HCT116 (cell line): ENCODE data around the gene CASP10. TPM values are rescaled to one million over a fixed set of nuclear protein-coding genes. Genes with fewer than 3 reads are reported as not detected.
A peak's percentile ranks its signal among the peaks of the same experiment; 100 is the strongest.

Experiments
- ATAC-seq: fragments of 200-7000 bp; cut with Tn5 transposase; 2 replicates; pipeline ENCODE4 v1.9.1; 2020; ENCODE audit warnings: mild to moderate bottlenecking, moderate library complexity
- BruUV-seq: library from RNA; stranded (reverse); fragments of 400-500 nt; replicated peaks from 2 replicates; lab custom pipeline; 2021; lab: Mats Ljungman, UMichigan
- CTCF ChIA-PET: fragments of 300-600 bp; sonication (Branson Sonifier 250); formaldehyde crosslinking; loops from one replicate; lab custom pipeline; 2021; ENCODE audit warnings: antibody characterized with exemption; lab: Charles Lee
- POLR2A ChIA-PET: fragments of 300-600, 350-600 bp; sonication (Branson Sonifier 250); formaldehyde crosslinking; loops from one replicate; lab custom pipeline; 2021; ENCODE audit warnings: antibody characterized with exemption; lab: Charles Lee
- RAD21 ChIA-PET, 2 experiments: fragments of 300-600 bp; sonication (Branson Sonifier 250); formaldehyde crosslinking; loops; one replicate each; lab custom pipeline; 2023; ENCODE audit warnings: low total read pairs in 2 of 2; ENCODE audit not compliant: uncharacterized antibody in 2 of 2, unreplicated experiment in 2 of 2, low non-redundant PET in 1 of 2; lab: Charles Lee
- DNase-seq: peaks from one replicate; pipeline ENCODE4 v3.0.0-alpha.2; 2010; ENCODE audit warnings: low read depth, low spot score
- H2AFZ ChIP-seq: fragments of 200-600 bp; shearing (Covaris generic), sonication (generic); 2 replicates; pipeline ENCODE4 v1.6.1; 2017; ENCODE audit warnings: low read depth, mixed run types, mixed read lengths, antibody characterized with exemption, low read length; ENCODE audit not compliant: poor library complexity, severe bottlenecking
- H3K27ac ChIP-seq: 2 replicates; pipeline ENCODE4 v1.5.1; 2012; ENCODE audit warnings: low read depth, low read length
- H3K27me3 ChIP-seq: fragments of 200-600 bp; sonication (generic); 2 replicates; pipeline ENCODE4 v1.6.1; 2016; ENCODE audit warnings: mixed run types, low read length, mixed read lengths; ENCODE audit not compliant: insufficient read depth
- H3K36me3 ChIP-seq, 2 experiments: fragments of 200-500 bp in 1 of 2; fragments of 200-600 bp in 1 of 2; sonication (Bioruptor generic) in 1 of 2; sonication (generic) in 1 of 2; 2 replicates each; pipeline versions ENCODE4 v1.5.1 to v1.6.1; 2014 to 2016; ENCODE audit warnings: low read length in 2 of 2, inconsistent platforms in 1 of 2, mixed read lengths in 1 of 2, mixed run types in 1 of 2; ENCODE audit not compliant: insufficient read depth in 2 of 2, control insufficient read depth in 1 of 2
- H3K4me1 ChIP-seq, 2 experiments: fragments of 200-600 bp in 1 of 2; sonication (generic) in 1 of 2; 2 replicates each; pipeline versions ENCODE4 v1.5.1 to v1.6.1; 2012 to 2017; ENCODE audit warnings: low read length in 2 of 2, inconsistent platforms in 1 of 2, mild to moderate bottlenecking in 1 of 2, mixed read lengths in 1 of 2, mixed run types in 1 of 2, moderate library complexity in 1 of 2; ENCODE audit not compliant: insufficient read depth in 2 of 2, control insufficient read depth in 1 of 2
- H3K4me2 ChIP-seq: fragments of 200-600 bp; sonication (generic); 2 replicates; pipeline ENCODE4 v1.6.1; 2017; ENCODE audit warnings: mixed run types, low read length, mixed read lengths
- H3K4me3 ChIP-seq, 2 experiments: fragments of 200-600 bp in 1 of 2; sonication (generic) in 1 of 2; replicated peaks in 1 of 2; 2 replicates each; pipeline ENCODE4 v1.5.1; 2011 to 2016; ENCODE audit warnings: low read length in 2 of 2, control low read depth in 1 of 2, low read depth in 1 of 2, mild to moderate bottlenecking in 1 of 2, mixed read lengths in 1 of 2, mixed run types in 1 of 2
- H3K79me2 ChIP-seq: fragments of 200-600 bp; sonication (generic); 2 replicates; pipeline ENCODE4 v1.6.1; 2017; ENCODE audit warnings: mild to moderate bottlenecking, mixed run types, low read length, moderate library complexity, mixed read lengths; ENCODE audit not compliant: insufficient read depth
- H3K9ac ChIP-seq: fragments of 200-600 bp; sonication (generic); 2 replicates; pipeline ENCODE4 v1.6.1; 2016; ENCODE audit warnings: low read length, mixed read lengths
- H3K9me2 ChIP-seq: fragments of 200-600 bp; sonication (generic), shearing (Covaris generic); 2 replicates; pipeline ENCODE4 v1.6.1; 2017; ENCODE audit warnings: mixed run types, mild to moderate bottlenecking, moderate library complexity; ENCODE audit not compliant: insufficient read depth
- H3K9me3 ChIP-seq, 2 experiments: fragments of 200-500 bp in 1 of 2; fragments of 200-600 bp in 1 of 2; sonication (Bioruptor generic) in 1 of 2; sonication (generic) in 1 of 2; 2 replicates each; pipeline ENCODE4 v1.6.1; 2014 to 2017; ENCODE audit warnings: low read length in 2 of 2, mixed read lengths in 2 of 2, inconsistent platforms in 1 of 2, low read depth in 1 of 2, mild to moderate bottlenecking in 1 of 2, mixed run types in 1 of 2, moderate library complexity in 1 of 2; ENCODE audit not compliant: control insufficient read depth in 1 of 2, insufficient read depth in 1 of 2
- H4K20me1 ChIP-seq: fragments of 200-600 bp; sonication (generic), shearing (Covaris generic); 2 replicates; pipeline ENCODE4 v1.6.1; 2017; ENCODE audit warnings: mixed run types, mild to moderate bottlenecking, moderate library complexity; ENCODE audit not compliant: insufficient read depth
- CEBPB ChIP-seq: IDR thresholded peaks from 2 replicates; pipeline ENCODE4 v1.6.1; 2012; ENCODE audit warnings: low read depth
- EGR1 ChIP-seq: IDR thresholded peaks from 2 replicates; pipeline ENCODE4 v1.6.1; 2012; ENCODE audit warnings: low read depth
- EZH2 ChIP-seq: fragments of 200-600 bp; sonication (generic); IDR thresholded peaks from 2 replicates; pipeline ENCODE4 v1.6.1; 2017; ENCODE audit warnings: antibody characterized with exemption, mixed run types
- EZH2phosphoT487 ChIP-seq: fragments of 200-600 bp; IDR thresholded peaks from 2 replicates; pipeline ENCODE4 v1.6.1; 2018; ENCODE audit warnings: antibody characterized with exemption, borderline replicate concordance
- FOSL1 ChIP-seq: IDR thresholded peaks from 2 replicates; pipeline ENCODE4 v1.6.1; 2012; ENCODE audit warnings: low read depth
- JUND ChIP-seq: IDR thresholded peaks from 2 replicates; pipeline ENCODE4 v1.6.1; 2012
- POLR2A ChIP-seq: IDR thresholded peaks from 2 replicates; pipeline ENCODE4 v1.7.0; 2011; ENCODE audit warnings: borderline replicate concordance; ENCODE audit not compliant: insufficient read depth, insufficient read length; ENCODE audit errors: extremely low read depth
- POLR2AphosphoS5 ChIP-seq: IDR thresholded peaks from 2 replicates; pipeline ENCODE4 v1.6.1; 2011; ENCODE audit warnings: mild to moderate bottlenecking, low read depth, low read length, moderate library complexity
- SP1 ChIP-seq: IDR thresholded peaks from 2 replicates; pipeline ENCODE4 v1.6.1; 2012; ENCODE audit warnings: low read depth
- TCF7L2 ChIP-seq: IDR thresholded peaks from 2 replicates; pipeline ENCODE4 v1.7.0; 2011; ENCODE audit warnings: borderline replicate concordance, inconsistent platforms; ENCODE audit not compliant: insufficient read depth, insufficient read length; ENCODE audit errors: extremely low read depth
- YY1 ChIP-seq: IDR thresholded peaks from 2 replicates; pipeline ENCODE4 v1.6.1; 2011; ENCODE audit warnings: low read length, low read depth, moderate library complexity, mild to moderate bottlenecking; ENCODE audit not compliant: insufficient replicate concordance; ENCODE audit errors: extremely low read depth
- intact Hi-C: fragments of 100-400 bp; cut with micrococcal nuclease; formaldehyde crosslinking; loops from 2 replicates; pipeline ENCODE4 v1.10.0; 2022
- total RNA-seq: library from RNA; stranded (reverse); gene quantifications from one replicate; pipeline ENCODE4 v1.2.1, GENCODE V29; 2021; ENCODE audit not compliant: unreplicated experiment
- TF ChIP-seq, protein P1 (sequence below): IDR thresholded peaks from 2 replicates; pipeline ENCODE4 v1.6.1; 2012
- TF ChIP-seq, protein P2 (sequence below): IDR thresholded peaks from 2 replicates; pipeline ENCODE4 v1.6.1; 2012; ENCODE audit warnings: low read depth
- TF ChIP-seq, protein P3 (sequence below), 3 experiments: fragments of 200-600 bp in 1 of 3; sonication (generic) in 1 of 3; IDR thresholded peaks in 2 of 3; conservative IDR thresholded peaks in 1 of 3; 2 replicates each; pipeline ENCODE4 v1.5.1; 2012 to 2017; ENCODE audit warnings: low read depth in 2 of 3, low read length in 2 of 3, antibody characterized with exemption in 1 of 3, borderline replicate concordance in 1 of 3, control low read depth in 1 of 3, mild to moderate bottlenecking in 1 of 3, mixed read lengths in 1 of 3, mixed run types in 1 of 3, moderate library complexity in 1 of 3; ENCODE audit not compliant: insufficient read depth in 1 of 3

CASP10 gene
- total RNA-seq, 1 experiment from 2014 or later, result 2.6 TPM

DNA sequence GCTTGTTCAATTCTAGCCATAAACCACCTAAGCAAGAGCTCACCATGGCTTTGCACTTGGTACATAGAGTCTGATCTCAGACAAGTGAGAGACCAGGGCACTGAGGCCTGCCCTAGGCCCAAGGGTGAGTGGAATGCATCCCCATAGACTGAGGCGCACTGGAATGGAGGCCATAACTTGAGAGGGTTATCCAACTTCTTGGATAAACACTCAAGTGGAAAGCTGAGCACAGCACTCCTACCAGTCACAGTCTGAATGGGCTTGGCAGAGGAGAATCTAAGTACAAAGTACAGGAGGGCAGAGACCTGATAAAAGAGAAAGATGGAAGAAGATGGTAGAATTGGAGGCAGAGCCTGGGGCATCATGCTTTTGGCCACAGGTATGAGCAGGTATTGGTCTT, 30.4 kb upstream of the CASP10 start:
- TF ChIP-seq FOSL1, result no peak
- TF ChIP-seq, protein P1, sequence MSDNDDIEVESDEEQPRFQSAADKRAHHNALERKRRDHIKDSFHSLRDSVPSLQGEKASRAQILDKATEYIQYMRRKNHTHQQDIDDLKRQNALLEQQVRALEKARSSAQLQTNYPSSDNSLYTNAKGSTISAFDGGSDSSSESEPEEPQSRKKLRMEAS, result no peak
- no peak for TF ChIP-seq EZH2phosphoT487
- TF ChIP-seq POLR2A, result no peak
- no peak for TF ChIP-seq EGR1
- TF ChIP-seq, protein P2, sequence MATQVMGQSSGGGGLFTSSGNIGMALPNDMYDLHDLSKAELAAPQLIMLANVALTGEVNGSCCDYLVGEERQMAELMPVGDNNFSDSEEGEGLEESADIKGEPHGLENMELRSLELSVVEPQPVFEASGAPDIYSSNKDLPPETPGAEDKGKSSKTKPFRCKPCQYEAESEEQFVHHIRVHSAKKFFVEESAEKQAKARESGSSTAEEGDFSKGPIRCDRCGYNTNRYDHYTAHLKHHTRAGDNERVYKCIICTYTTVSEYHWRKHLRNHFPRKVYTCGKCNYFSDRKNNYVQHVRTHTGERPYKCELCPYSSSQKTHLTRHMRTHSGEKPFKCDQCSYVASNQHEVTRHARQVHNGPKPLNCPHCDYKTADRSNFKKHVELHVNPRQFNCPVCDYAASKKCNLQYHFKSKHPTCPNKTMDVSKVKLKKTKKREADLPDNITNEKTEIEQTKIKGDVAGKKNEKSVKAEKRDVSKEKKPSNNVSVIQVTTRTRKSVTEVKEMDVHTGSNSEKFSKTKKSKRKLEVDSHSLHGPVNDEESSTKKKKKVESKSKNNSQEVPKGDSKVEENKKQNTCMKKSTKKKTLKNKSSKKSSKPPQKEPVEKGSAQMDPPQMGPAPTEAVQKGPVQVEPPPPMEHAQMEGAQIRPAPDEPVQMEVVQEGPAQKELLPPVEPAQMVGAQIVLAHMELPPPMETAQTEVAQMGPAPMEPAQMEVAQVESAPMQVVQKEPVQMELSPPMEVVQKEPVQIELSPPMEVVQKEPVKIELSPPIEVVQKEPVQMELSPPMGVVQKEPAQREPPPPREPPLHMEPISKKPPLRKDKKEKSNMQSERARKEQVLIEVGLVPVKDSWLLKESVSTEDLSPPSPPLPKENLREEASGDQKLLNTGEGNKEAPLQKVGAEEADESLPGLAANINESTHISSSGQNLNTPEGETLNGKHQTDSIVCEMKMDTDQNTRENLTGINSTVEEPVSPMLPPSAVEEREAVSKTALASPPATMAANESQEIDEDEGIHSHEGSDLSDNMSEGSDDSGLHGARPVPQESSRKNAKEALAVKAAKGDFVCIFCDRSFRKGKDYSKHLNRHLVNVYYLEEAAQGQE, result no peak
- no peak for TF ChIP-seq POLR2AphosphoS5
- TF ChIP-seq SP1, result no peak
- TF ChIP-seq, protein P3, sequence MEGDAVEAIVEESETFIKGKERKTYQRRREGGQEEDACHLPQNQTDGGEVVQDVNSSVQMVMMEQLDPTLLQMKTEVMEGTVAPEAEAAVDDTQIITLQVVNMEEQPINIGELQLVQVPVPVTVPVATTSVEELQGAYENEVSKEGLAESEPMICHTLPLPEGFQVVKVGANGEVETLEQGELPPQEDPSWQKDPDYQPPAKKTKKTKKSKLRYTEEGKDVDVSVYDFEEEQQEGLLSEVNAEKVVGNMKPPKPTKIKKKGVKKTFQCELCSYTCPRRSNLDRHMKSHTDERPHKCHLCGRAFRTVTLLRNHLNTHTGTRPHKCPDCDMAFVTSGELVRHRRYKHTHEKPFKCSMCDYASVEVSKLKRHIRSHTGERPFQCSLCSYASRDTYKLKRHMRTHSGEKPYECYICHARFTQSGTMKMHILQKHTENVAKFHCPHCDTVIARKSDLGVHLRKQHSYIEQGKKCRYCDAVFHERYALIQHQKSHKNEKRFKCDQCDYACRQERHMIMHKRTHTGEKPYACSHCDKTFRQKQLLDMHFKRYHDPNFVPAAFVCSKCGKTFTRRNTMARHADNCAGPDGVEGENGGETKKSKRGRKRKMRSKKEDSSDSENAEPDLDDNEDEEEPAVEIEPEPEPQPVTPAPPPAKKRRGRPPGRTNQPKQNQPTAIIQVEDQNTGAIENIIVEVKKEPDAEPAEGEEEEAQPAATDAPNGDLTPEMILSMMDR (IDR thresholded peaks at IDR 0.05 in 2 of 3, conservative IDR thresholded peaks at IDR 0.05 in 1 of 3; ENCODE audit: borderline replicate concordance in 1 of 3, insufficient read depth in 1 of 3, low read depth in 2 of 3, low read length in 2 of 3), result no peak
- no peak for TF ChIP-seq YY1
- TF ChIP-seq CEBPB, result no peak
- no peak for TF ChIP-seq JUND
- TF ChIP-seq TCF7L2, result no peak
- no peak for TF ChIP-seq EZH2
- Histone ChIP-seq H2AFZ (no peak overlapping the region), H3K27me3 (no peaks in the 10 kb centered on the region), H4K20me1 (no peaks in the 10 kb centered on the region), H3K36me3 (peaks cover 0 to 9% of the 10 kb centered on the region in 2 experiments; a peak in 2 of 4 replicates), H3K27ac (peak overlapping the region; percentile 98; the same call in 1 of the 2 replicates), H3K9ac (no peak overlapping the region), H3K4me2 (peak overlapping the region; percentile 16), H3K4me1 (peaks cover 40 to 66% of the 10 kb centered on the region in 2 experiments), H3K79me2 (no peaks in the 10 kb centered on the region; the same call in 1 of the 2 replicates), H3K9me3 (no peaks in the 10 kb centered on the region), H3K9me2 (no peaks in the 10 kb centered on the region), H3K4me3 (no peak overlapping the region)
- DNase-seq (no peak), ATAC-seq (no peak)
- RAD21 ChIA-PET, result no interaction called here
- intact Hi-C loops, result loop anchor here (10.0 kb wide), 1 partner anchor 208 kb away; no protein-coding TSS in a partner anchor
- CTCF ChIA-PET, result no interaction called here
- BruUV-seq, result no TSS peak
- POLR2A ChIA-PET, result no interaction called here
